Fibroblast of peridontal ligament (primary cell): ENCODE data around the gene TNS4.

ENCODE experiments used
- DNase-seq: peaks from one replicate; pipeline ENCODE4 v3.0.0-alpha.2; 2010; ENCODE audit errors: extremely low read depth

The TNS4 gene

GRCh38 chr17:40458851-40459482 lies 42.5 kb downstream of the TNS4 start:
- DNase-seq: no peak

GRCh38 chr17:40457964-40458791 lies 43.2 kb downstream of the TNS4 start:
- DNase-seq: peak; percentile 94

GRCh38 chr17:40457369-40457768 lies 44.1 kb downstream of the TNS4 start:
- no peak for DNase-seq

DNA sequence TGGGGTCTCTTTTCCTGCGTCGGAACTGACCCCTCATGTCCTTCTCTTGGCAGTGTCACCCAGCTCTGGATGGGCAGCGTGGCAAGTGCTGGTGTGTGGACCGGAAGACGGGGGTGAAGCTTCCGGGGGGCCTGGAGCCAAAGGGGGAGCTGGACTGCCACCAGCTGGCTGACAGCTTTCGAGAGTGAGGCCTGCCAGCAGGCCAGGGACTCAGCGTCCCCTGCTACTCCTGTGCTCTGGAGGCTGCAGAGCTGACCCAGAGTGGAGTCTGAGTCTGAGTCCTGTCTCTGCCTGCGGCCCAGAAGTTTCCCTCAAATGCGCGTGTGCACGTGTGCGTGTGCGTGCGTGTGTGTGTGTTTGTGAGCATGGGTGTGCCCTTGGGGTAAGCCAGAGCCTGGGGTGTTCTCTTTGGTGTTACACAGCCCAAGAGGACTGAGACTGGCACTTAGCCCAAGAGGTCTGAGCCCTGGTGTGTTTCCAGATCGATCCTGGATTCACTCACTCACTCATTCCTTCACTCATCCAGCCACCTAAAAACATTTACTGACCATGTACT lies 44.9 kb downstream of the TNS4 start:
- DNase-seq: peak; percentile 30

DNA sequence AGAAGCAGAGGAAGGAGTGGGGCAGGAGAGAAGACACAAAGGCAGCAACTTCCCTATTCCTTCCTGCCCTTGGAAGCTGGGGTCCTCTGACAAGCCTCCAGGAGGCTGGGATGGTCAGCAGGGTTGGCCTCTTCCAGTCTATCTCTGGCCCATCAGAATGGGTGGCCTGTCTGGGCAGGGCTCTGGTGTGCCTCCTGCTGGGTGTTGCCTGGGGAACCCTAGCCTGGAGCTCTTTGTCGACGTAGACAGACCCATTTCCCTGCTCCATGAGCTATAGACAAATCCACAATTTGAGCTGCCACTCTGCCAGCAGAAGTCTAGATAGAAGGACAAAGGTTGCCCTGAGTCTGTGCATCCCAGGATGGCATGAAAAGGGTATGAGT lies 46.8 kb downstream of the TNS4 start:
- no peak for DNase-seq

- peak; percentile 53 for DNase-seq
Observed at GRCh38 chr17:40453881-40454612, 47.4 kb downstream of the TNS4 start.

- peak; percentile 21 for DNase-seq
Observed at GRCh38 chr17:40452921-40453378, 48.5 kb downstream of the TNS4 start.

DNA sequence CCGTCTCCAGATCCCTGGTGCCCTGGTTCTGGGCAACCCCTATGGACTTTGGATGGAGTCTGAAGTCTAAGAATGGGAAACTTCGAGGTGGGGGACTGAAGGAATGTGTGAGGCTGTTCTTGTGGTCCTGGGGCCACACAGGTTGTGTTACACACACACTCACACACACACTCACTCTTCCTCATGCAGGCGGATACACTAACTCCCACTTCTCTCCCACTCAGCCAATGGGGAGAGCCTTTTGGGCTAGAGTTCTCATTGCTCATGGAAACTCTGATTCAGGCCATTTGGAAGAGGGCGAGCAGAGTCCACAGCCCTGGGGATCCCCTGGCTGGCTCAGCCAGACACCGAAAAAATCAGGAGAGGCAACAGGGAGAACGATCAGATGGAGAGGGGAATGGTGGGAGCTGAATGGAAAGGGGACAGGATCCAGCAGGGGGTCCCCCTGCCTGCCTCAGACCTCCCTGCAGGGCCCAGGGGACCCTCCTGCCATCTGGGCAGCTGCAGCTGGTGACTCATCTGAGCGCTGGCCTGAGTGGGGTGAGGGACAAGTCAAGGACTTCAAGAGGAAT lies 49.1 kb downstream of the TNS4 start:
- peak; percentile 94 for DNase-seq

GRCh38 chr17:40451420-40451819 lies 50.0 kb downstream of the TNS4 start:
- DNase-seq: peak; percentile 98

GRCh38 chr17:40450175-40450574 lies 51.2 kb downstream of the TNS4 start:
- peak; percentile 48 for DNase-seq

DNA sequence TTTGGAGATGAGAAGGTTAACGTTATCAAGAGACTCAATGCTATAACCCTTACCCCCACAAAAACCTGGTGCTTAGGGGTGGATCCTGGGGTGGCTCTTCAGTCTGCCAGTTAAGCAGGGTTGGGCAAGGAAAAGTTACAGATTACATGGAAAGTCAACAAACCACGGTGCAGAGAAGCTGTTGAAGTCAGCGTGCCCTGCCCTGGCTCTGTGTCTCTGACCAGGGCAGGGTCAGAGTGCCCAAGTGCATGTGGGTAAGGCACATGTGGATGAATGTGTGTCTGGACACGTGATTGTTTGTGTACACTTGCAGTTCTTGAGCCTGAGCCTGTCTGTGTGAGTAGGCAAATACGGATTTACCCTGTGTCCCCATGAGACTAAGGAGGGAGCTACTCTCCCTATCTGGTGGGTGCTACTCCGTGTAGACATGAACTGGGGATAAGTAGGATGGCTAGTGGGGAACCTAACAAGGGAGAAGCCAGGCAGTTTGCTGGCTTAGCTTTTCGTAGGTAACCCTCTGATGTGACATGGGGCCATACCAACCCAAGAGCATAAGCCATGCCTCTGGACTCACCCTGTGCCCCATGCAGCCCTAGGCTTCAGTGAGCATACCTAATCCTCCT lies 52.7 kb downstream of the TNS4 start:
- DNase-seq: peak; percentile 49

- DNase-seq: peak; percentile 62
Observed at GRCh38 chr17:40448213-40448638, 53.2 kb downstream of the TNS4 start.

GRCh38 chr17:40447806-40448205 lies 53.6 kb downstream of the TNS4 start:
- no peak for DNase-seq

- no peak for DNase-seq
Observed at GRCh38 chr17:40447148-40447644, 54.2 kb downstream of the TNS4 start.

DNA sequence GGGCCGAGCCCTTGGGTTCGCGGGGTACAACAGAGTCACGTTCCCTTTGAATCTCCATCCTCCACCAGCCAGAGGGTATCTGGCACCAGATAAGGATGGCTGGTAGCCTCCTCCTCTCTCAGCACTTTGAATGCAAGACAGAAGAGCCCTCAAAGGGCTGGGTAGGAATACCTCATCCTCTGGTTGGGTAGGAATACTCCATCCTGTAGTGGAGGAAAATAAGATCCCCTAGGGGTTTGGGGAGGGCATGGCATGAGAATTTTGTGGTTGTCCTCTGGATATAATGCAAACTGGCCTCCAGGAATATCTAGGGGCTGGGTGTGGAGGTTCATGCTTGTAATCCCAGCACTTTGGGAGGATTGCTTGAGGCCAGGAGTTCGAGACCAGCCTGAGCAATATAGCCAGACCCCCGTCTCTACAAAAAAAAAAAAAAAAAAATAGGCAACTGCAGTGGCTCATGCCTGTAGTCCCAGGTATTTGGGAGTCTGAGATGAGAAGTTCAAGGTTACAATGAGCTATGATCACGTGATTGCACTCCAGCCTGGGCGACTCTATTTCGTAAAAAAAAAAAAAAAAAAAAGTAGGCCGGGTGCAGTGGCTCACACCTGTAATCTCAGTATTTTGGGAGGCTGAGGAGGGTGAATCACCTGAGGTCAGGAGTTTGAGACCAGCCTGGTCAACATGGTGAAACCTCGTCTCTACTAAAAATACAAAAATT lies 55.5 kb downstream of the TNS4 start:
- peak; percentile 73 for DNase-seq

DNA sequence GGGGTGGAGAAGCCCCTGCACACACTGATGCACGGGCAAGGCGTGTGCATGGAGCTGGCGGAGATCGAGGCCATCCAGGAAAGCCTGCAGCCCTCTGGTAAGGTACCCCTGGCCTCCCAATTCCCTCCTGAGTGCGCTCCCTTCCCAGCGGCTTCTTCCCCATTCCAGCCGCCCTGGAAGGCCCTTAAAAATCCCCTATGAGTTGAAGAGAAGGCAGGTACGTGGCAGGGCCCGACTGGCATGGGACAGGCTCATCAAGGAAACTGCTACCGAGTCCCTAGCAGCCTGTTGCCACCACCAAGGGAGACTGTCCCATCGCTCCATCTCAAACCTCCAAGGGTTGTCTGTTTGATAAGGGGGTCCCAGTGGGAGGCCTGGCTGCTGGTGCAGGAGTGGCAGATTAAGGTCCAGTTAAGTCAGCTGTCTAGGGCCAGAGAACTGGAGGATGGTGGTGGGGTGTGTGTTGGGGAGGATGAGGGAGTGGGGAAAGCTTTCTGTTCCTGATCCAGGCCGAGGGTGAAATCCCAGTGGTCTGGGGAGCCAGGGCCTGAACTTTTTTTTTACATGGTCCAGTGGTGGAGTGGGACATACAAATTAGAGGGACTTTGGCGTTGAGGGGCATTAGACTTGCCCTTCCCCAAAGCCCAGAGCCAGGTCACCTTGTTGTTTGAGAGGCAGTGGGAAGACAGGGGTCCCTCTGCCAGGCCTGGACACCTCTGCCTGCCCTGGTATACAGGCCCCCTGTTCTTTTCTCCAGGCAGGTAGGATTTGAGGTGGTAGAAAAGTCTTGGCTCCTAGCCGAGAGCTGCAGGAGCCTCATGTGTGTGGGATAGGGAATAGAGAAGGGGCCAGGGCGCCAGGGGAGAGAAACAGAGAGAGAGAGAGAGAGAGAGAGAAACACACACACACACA lies 57.2 kb downstream of the TNS4 start:
- DNase-seq: no peak

DNA sequence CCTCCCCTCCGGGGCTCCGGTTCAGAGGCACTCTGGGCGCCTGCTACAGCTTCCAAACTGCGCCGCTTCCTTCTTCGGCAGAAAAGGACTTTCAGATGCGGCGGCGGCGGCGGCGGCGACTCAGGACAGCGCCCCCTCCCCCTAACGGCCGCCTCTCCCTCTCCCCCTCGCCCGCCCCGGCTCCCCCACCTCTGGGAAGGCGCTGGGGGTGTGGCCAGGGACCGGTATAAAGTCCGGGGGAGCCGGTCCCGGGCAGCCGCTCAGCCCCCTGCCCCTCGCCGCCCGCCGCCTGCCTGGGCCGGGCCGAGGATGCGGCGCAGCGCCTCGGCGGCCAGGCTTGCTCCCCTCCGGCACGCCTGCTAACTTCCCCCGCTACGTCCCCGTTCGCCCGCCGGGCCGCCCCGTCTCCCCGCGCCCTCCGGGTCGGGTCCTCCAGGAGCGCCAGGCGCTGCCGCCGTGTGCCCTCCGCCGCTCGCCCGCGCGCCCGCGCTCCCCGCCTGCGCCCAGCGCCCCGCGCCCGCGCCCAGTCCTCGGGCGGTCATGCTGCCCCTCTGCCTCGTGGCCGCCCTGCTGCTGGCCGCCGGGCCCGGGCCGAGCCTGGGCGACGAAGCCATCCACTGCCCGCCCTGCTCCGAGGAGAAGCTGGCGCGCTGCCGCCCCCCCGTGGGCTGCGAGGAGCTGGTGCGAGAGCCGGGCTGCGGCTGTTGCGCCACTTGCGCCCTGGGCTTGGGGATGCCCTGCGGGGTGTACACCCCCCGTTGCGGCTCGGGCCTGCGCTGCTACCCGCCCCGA lies 58.0 kb downstream of the TNS4 start, which contains the start of gene IGFBP4:
Gene IGFBP4 (plus strand): TSS at position 255 of the 792 bp plus-strand sequence. CDS start 286 bp downstream, at position 541.
- DNase-seq: peak; percentile 68

GRCh38 chr17:40442392-40443195 lies 58.8 kb downstream of the TNS4 start:
- DNase-seq: peak; percentile 61
